GM13976 (cell line): ENCODE measurements around the gene AHCYL1.

ENCODE experiments used
- DNase-seq: peaks from one replicate; pipeline ENCODE4 v3.0.0; 2012; ENCODE audit warnings: low spot score
- in situ Hi-C: fragments of 300-500 bp; cut with MboI; formaldehyde crosslinking; loops from one replicate; pipeline ENCODE4 v1.12.0; 2022; ENCODE audit warnings: low sequenced_read_pairs, mixed read lengths, inconsistent platforms; ENCODE audit not compliant: unreplicated experiment
- TF ChIP-seq, protein P1 (sequence below): IDR thresholded peaks from 2 replicates; pipeline ENCODE4 v1.5.1; 2012; ENCODE audit warnings: borderline replicate concordance, mild to moderate bottlenecking; ENCODE audit not compliant: insufficient read depth; ENCODE audit errors: extremely low read depth, missing control alignments, control extremely low read depth

Gene AHCYL1

DNA sequence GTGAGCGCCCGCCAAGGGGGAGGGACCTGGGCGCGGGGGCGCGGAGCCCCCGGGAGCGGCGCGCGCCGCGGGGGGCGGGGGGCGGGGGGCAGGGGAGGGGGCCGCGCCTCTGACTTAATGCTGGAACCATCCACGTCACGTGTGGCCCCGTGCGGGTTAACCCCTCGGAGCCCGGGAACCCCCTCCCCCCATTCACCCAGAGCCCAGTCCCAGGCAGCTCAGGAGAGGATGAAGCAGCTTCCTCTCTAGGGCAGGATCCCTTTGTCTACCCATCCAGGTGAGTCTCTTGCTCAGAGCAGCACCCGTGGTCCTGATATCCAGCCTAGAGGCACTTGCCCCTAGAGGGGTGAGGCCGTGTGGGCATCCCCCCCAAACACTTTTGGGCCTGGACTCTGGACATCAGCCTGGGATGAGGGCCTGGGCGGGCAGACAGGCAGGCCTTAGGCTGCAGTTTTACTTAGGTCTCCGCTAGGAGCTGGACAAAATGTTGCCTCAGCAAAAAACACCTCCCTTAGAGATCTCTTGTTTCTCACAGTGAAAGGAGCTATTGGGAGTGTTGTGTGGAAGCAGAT lies 86.2 kb downstream of the AHCYL1 start, which contains the start of gene ALX3:
ALX3 (minus strand) TSS at position 2 of the 572 bp plus-strand sequence. CDS start 60 bp downstream, outside the sequence.
- in situ Hi-C loops: no loop called here
- DNase-seq: no peak
- TF ChIP-seq, protein P1, sequence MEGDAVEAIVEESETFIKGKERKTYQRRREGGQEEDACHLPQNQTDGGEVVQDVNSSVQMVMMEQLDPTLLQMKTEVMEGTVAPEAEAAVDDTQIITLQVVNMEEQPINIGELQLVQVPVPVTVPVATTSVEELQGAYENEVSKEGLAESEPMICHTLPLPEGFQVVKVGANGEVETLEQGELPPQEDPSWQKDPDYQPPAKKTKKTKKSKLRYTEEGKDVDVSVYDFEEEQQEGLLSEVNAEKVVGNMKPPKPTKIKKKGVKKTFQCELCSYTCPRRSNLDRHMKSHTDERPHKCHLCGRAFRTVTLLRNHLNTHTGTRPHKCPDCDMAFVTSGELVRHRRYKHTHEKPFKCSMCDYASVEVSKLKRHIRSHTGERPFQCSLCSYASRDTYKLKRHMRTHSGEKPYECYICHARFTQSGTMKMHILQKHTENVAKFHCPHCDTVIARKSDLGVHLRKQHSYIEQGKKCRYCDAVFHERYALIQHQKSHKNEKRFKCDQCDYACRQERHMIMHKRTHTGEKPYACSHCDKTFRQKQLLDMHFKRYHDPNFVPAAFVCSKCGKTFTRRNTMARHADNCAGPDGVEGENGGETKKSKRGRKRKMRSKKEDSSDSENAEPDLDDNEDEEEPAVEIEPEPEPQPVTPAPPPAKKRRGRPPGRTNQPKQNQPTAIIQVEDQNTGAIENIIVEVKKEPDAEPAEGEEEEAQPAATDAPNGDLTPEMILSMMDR: no peak
